Stimulated activated memory B cell treated with anti-CD40 and anti-IgM and Interleukin-4, amounts not matched to agents 10 μg/mL and 1 μg/mL and 100 μg/mL, for 72 hours (primary cell): ENCODE data around the gene CFAP54.

Experiments used
- ATAC-seq: fragments of 150-1000 bp; cut with Tn5 transposase; 2 replicates; pipeline ENCODE4 v1.10.0; 2021
- H3K27ac Mint-ChIP-seq: one replicate; pipeline ENCODE4 v1.8.0; 2022; ENCODE audit warnings: mild to moderate bottlenecking, mixed read lengths
- H3K27me3 Mint-ChIP-seq: one replicate; pipeline ENCODE4 v1.8.0; 2022; ENCODE audit warnings: mixed read lengths
- H3K36me3 Mint-ChIP-seq: one replicate; pipeline ENCODE4 v1.8.0; 2022; ENCODE audit warnings: mixed read lengths
- H3K4me1 Mint-ChIP-seq: one replicate; pipeline ENCODE4 v1.8.0; 2022; ENCODE audit warnings: mixed read lengths
- H3K4me3 Mint-ChIP-seq: one replicate; pipeline ENCODE4 v1.8.0; 2022; ENCODE audit warnings: mild to moderate bottlenecking, moderate library complexity, mixed read lengths
- H3K9me3 Mint-ChIP-seq: one replicate; pipeline ENCODE4 v1.8.0; 2022; ENCODE audit warnings: mixed read lengths

The CFAP54 gene

GRCh38 chr12:96516472-96517430 lies 27.4 kb downstream of the CFAP54 start:
- peaks cover 12% of the 10 kb centered on the region for H3K4me1 Mint-ChIP-seq
- H3K27me3 Mint-ChIP-seq, result no peaks in the 10 kb centered on the region
- no peak overlapping the region for H3K4me3 Mint-ChIP-seq
- peak overlapping the region; percentile 64 for H3K27ac Mint-ChIP-seq
- ATAC-seq, result peak; percentile 76
- no peaks in the 10 kb centered on the region for H3K9me3 Mint-ChIP-seq
- H3K36me3 Mint-ChIP-seq, result no peaks in the 10 kb centered on the region

- H3K36me3 Mint-ChIP-seq, result no peaks in the 10 kb centered on the region
- H3K9me3 Mint-ChIP-seq, result no peaks in the 10 kb centered on the region
- peaks cover 5% of the 10 kb centered on the region for H3K4me1 Mint-ChIP-seq
- H3K4me3 Mint-ChIP-seq, result no peak overlapping the region
- no peak for ATAC-seq
- no peaks in the 10 kb centered on the region for H3K27me3 Mint-ChIP-seq
- no peak overlapping the region for H3K27ac Mint-ChIP-seq
Measured at GRCh38 chr12:96520767-96521166, 31.4 kb downstream of the CFAP54 start.

- no peaks in the 10 kb centered on the region for H3K9me3 Mint-ChIP-seq
- no peak overlapping the region for H3K27ac Mint-ChIP-seq
- H3K27me3 Mint-ChIP-seq, result no peaks in the 10 kb centered on the region
- no peak for ATAC-seq
- no peak overlapping the region for H3K4me3 Mint-ChIP-seq
- no peaks in the 10 kb centered on the region for H3K4me1 Mint-ChIP-seq
- H3K36me3 Mint-ChIP-seq, result no peaks in the 10 kb centered on the region
Measured at GRCh38 chr12:96521895-96522682, 32.7 kb downstream of the CFAP54 start.

GRCh38 chr12:96522690-96523089 lies 33.3 kb downstream of the CFAP54 start:
- Mint-ChIP-seq H3K27me3 (no peaks in the 10 kb centered on the region), H3K9me3 (no peaks in the 10 kb centered on the region), H3K27ac (no peak overlapping the region), H3K4me1 (no peaks in the 10 kb centered on the region), H3K4me3 (no peak overlapping the region), H3K36me3 (no peaks in the 10 kb centered on the region)
- ATAC-seq, result no peak

GRCh38 chr12:96526110-96526509 lies 36.7 kb downstream of the CFAP54 start:
- H3K9me3 Mint-ChIP-seq, result no peaks in the 10 kb centered on the region
- H3K36me3 Mint-ChIP-seq, result no peaks in the 10 kb centered on the region
- ATAC-seq, result no peak
- no peaks in the 10 kb centered on the region for H3K4me1 Mint-ChIP-seq
- no peak overlapping the region for H3K27ac Mint-ChIP-seq
- no peak overlapping the region for H3K4me3 Mint-ChIP-seq
- H3K27me3 Mint-ChIP-seq, result no peaks in the 10 kb centered on the region

- ATAC-seq, result no peak
- Mint-ChIP-seq H3K4me3 (no peak overlapping the region), H3K27me3 (no peaks in the 10 kb centered on the region), H3K36me3 (no peaks in the 10 kb centered on the region), H3K9me3 (no peaks in the 10 kb centered on the region), H3K4me1 (no peaks in the 10 kb centered on the region), H3K27ac (no peak overlapping the region)
Measured at GRCh38 chr12:96529912-96530311, 40.5 kb downstream of the CFAP54 start.

GRCh38 chr12:96534339-96534738 lies 45.0 kb downstream of the CFAP54 start:
- ATAC-seq, result no peak
- Mint-ChIP-seq H3K27ac (no peak overlapping the region), H3K27me3 (no peaks in the 10 kb centered on the region), H3K4me3 (no peak overlapping the region), H3K4me1 (no peaks in the 10 kb centered on the region), H3K36me3 (no peaks in the 10 kb centered on the region), H3K9me3 (no peaks in the 10 kb centered on the region)

GRCh38 chr12:96548384-96548783 lies 59.0 kb downstream of the CFAP54 start:
- Mint-ChIP-seq H3K4me1 (peaks cover 26% of the 10 kb centered on the region), H3K9me3 (no peaks in the 10 kb centered on the region), H3K4me3 (no peak overlapping the region), H3K36me3 (no peaks in the 10 kb centered on the region), H3K27ac (peak overlapping the region; percentile 45), H3K27me3 (no peaks in the 10 kb centered on the region)
- no peak for ATAC-seq

- H3K9me3 Mint-ChIP-seq, result no peaks in the 10 kb centered on the region
- no peak overlapping the region for H3K4me3 Mint-ChIP-seq
- no peaks in the 10 kb centered on the region for H3K36me3 Mint-ChIP-seq
- peaks cover 26% of the 10 kb centered on the region for H3K4me1 Mint-ChIP-seq
- no peak for ATAC-seq
- no peaks in the 10 kb centered on the region for H3K27me3 Mint-ChIP-seq
- H3K27ac Mint-ChIP-seq, result no peak overlapping the region
Measured at GRCh38 chr12:96549341-96549740, 60.0 kb downstream of the CFAP54 start.

GRCh38 chr12:96570579-96570978 lies 81.2 kb downstream of the CFAP54 start:
- peak overlapping the region; percentile 3 for H3K27ac Mint-ChIP-seq
- H3K27me3 Mint-ChIP-seq, result no peaks in the 10 kb centered on the region
- ATAC-seq, result no peak
- H3K36me3 Mint-ChIP-seq, result peaks cover 5% of the 10 kb centered on the region
- peaks cover 34% of the 10 kb centered on the region for H3K4me1 Mint-ChIP-seq
- peak overlapping the region; percentile 56 for H3K4me3 Mint-ChIP-seq
- peaks cover 8% of the 10 kb centered on the region for H3K9me3 Mint-ChIP-seq

GRCh38 chr12:96571101-96571862 lies 81.9 kb downstream of the CFAP54 start:
- peak overlapping the region; percentile 56 for H3K4me3 Mint-ChIP-seq
- peaks cover 34% of the 10 kb centered on the region for H3K4me1 Mint-ChIP-seq
- peak overlapping the region; percentile 3 for H3K27ac Mint-ChIP-seq
- H3K27me3 Mint-ChIP-seq, result no peaks in the 10 kb centered on the region
- peaks cover 4% of the 10 kb centered on the region for H3K9me3 Mint-ChIP-seq
- peaks cover under 1% of the 10 kb centered on the region for H3K36me3 Mint-ChIP-seq
- peak; percentile 85 for ATAC-seq

GRCh38 chr12:96578526-96579125 lies 89.2 kb downstream of the CFAP54 start:
- no peaks in the 10 kb centered on the region for H3K27me3 Mint-ChIP-seq
- H3K4me3 Mint-ChIP-seq, result no peak overlapping the region
- H3K27ac Mint-ChIP-seq, result no peak overlapping the region
- H3K36me3 Mint-ChIP-seq, result no peaks in the 10 kb centered on the region
- H3K4me1 Mint-ChIP-seq, result no peaks in the 10 kb centered on the region
- H3K9me3 Mint-ChIP-seq, result no peaks in the 10 kb centered on the region
- ATAC-seq, result peak; percentile 66

GRCh38 chr12:96585977-96586376 lies 96.6 kb downstream of the CFAP54 start:
- Mint-ChIP-seq H3K27ac (no peak overlapping the region), H3K4me3 (no peak overlapping the region), H3K27me3 (no peaks in the 10 kb centered on the region), H3K36me3 (no peaks in the 10 kb centered on the region), H3K9me3 (no peaks in the 10 kb centered on the region), H3K4me1 (peaks cover 9% of the 10 kb centered on the region)
- no peak for ATAC-seq

GRCh38 chr12:96587691-96588090 lies 98.3 kb downstream of the CFAP54 start:
- no peaks in the 10 kb centered on the region for H3K27me3 Mint-ChIP-seq
- H3K4me3 Mint-ChIP-seq, result no peak overlapping the region
- H3K4me1 Mint-ChIP-seq, result peaks cover 11% of the 10 kb centered on the region
- H3K9me3 Mint-ChIP-seq, result peaks cover 3% of the 10 kb centered on the region
- H3K36me3 Mint-ChIP-seq, result no peaks in the 10 kb centered on the region
- no peak overlapping the region for H3K27ac Mint-ChIP-seq
- ATAC-seq, result no peak

- Mint-ChIP-seq H3K27me3 (no peaks in the 10 kb centered on the region), H3K9me3 (peaks cover 3% of the 10 kb centered on the region), H3K36me3 (no peaks in the 10 kb centered on the region), H3K27ac (no peak overlapping the region), H3K4me1 (peaks cover 11% of the 10 kb centered on the region), H3K4me3 (no peak overlapping the region)
- no peak for ATAC-seq
Measured at GRCh38 chr12:96590970-96591369, 101.6 kb downstream of the CFAP54 start.
